Peyer's patch (tissue), 4 donors: ENCODE results near the gene PLAU. TPM values are rescaled to one million over a fixed set of nuclear protein-coding genes. Genes with fewer than 3 reads are reported as not detected.

ENCODE experiments used
- DNase-seq, 3 donors: peaks; one replicate each; pipeline ENCODE4 v3.0.0-alpha.2; 2017 to 2019
- H3K27ac ChIP-seq, 4 donors: fragments of 200-600 bp; sonication (generic); one replicate each; pipeline ENCODE4 v1.5.1; 2016 to 2019
- H3K27me3 ChIP-seq, 2 donors: fragments of 200-600 bp; sonication (generic); one replicate each; pipeline ENCODE4 v1.5.1; 2019
- H3K36me3 ChIP-seq, 3 donors: fragments of 200-600 bp; sonication (generic); one replicate each; pipeline ENCODE4 v1.5.1; 2016 to 2019
- H3K4me1 ChIP-seq, 4 donors: fragments of 200-600 bp; sonication (generic); one replicate each; pipeline ENCODE4 v1.5.1; 2016 to 2019
- H3K4me3 ChIP-seq, 4 donors: fragments of 200-600 bp; sonication (generic); 1 replicate in 3 of 4; 2 replicates in 1 of 4; pipeline ENCODE4 v1.5.1; 2016 to 2019; ENCODE audit warnings: mild to moderate bottlenecking in 1 of 4
- H3K9me3 ChIP-seq, 4 donors: fragments of 200-600 bp; sonication (generic); one replicate each; pipeline ENCODE4 v1.5.1; 2016 to 2019; ENCODE audit warnings: mild to moderate bottlenecking in 1 of 4
- CTCF ChIP-seq, 6 experiments: fragments of 450-650 bp in 4 of 6; fragments of 200-600 bp in 2 of 6; sonication (generic) in 1 of 6; IDR thresholded peaks; one replicate each; pipeline ENCODE4 v1.5.1; 2017 to 2019; ENCODE audit warnings: antibody characterized with exemption in 6 of 6, mild to moderate bottlenecking in 3 of 6, moderate library complexity in 1 of 6
- POLR2A ChIP-seq, 2 donors: fragments of 450-650 bp; IDR thresholded peaks; one replicate each; pipeline ENCODE4 v1.5.1; 2017; ENCODE audit warnings: antibody characterized with exemption in 2 of 2, mild to moderate bottlenecking in 2 of 2, moderate library complexity in 2 of 2
- total RNA-seq, 4 donors: library from RNA; depleted of rRNA; stranded (reverse); fragments of >200 nt; gene quantifications; one replicate each; pipeline ENCODE4 v1.1.0, GENCODE V29; 2016

Gene PLAU
- total RNA-seq, 4 donors from 2014 or later: 0.53 to 6.6 (median 2.7) TPM

GRCh38 chr10:73871295-73872189 is 39.4 kb upstream of the PLAU start:
- peak overlapping the region in 3 of 4 donors; percentile 62 to 83 (median 83) for H3K27ac ChIP-seq
- no peaks in the 10 kb centered on the region for H3K9me3 ChIP-seq
- peaks cover 0 to 43% (median 0%) of the 10 kb centered on the region in 3 donors for H3K36me3 ChIP-seq
- H3K27me3 ChIP-seq: no peaks in the 10 kb centered on the region
- DNase-seq: peak in 2 of 3 donors; percentile 78 to 84
- no peak for TF ChIP-seq POLR2A (IDR thresholded peaks at IDR 0.05)
- TF ChIP-seq CTCF (IDR thresholded peaks at IDR 0.05): no peak
- peaks cover 4 to 80% (median 15%) of the 10 kb centered on the region in 4 donors for H3K4me1 ChIP-seq
- peak overlapping the region in 1 of 4 donors; percentile 100 for H3K4me3 ChIP-seq

DNA sequence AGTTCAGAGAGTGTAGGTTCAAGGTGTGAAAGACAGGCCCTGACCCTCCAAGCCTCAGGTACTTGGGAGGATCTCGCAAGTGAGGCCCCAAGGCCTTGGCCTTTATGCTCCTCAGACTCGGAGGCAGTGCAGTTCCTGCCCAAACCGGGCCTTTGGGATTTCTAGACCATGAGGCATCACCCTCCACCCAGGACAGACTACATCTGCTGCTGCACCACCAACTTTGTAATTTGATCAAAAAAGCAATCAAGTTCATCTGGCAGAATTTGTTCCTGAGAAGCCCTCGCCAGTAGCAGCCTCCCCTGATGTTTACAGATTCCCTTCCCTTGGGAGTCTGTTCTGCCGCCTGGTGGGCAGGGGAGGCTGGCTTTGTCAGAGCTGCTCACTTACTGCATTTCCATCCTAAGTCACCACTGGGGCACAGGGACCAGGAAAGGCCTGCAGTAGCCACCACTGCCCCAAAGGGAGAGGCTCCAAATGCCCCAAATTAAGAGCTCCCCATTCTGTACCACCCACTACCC is 38.7 kb upstream of the PLAU start:
- no peaks in the 10 kb centered on the region for H3K27me3 ChIP-seq
- peak in 2 of 6 experiments; percentile 23 to 34 for TF ChIP-seq CTCF (IDR thresholded peaks at IDR 0.05)
- peak in 1 of 2 donors; percentile 32 for TF ChIP-seq POLR2A (IDR thresholded peaks at IDR 0.05)
- no peaks in the 10 kb centered on the region for H3K9me3 ChIP-seq
- peaks cover 0 to 37% (median 0%) of the 10 kb centered on the region in 3 donors for H3K36me3 ChIP-seq
- peak overlapping the region; percentile 6 to 83 (median 72) for H3K27ac ChIP-seq
- no peak for DNase-seq
- peak overlapping the region in 2 of 4 donors; percentile 93 to 100 for H3K4me3 ChIP-seq
- H3K4me1 ChIP-seq: peaks cover 4 to 73% (median 9%) of the 10 kb centered on the region in 4 donors

- no peak for DNase-seq
- peaks cover 4 to 63% (median 8%) of the 10 kb centered on the region in 4 donors for H3K4me1 ChIP-seq
- no peaks in the 10 kb centered on the region for H3K27me3 ChIP-seq
- TF ChIP-seq CTCF (IDR thresholded peaks at IDR 0.05) (no peak), POLR2A (IDR thresholded peaks at IDR 0.05) (no peak)
- H3K9me3 ChIP-seq: no peaks in the 10 kb centered on the region
- peaks cover 0 to 28% (median 0%) of the 10 kb centered on the region in 3 donors for H3K36me3 ChIP-seq
- H3K4me3 ChIP-seq: peak overlapping the region; percentile 90 to 100 (median 96)
- H3K27ac ChIP-seq: peak overlapping the region; percentile 69 to 92 (median 83)
Observed at GRCh38 chr10:73873142-73873837, 37.6 kb upstream of the PLAU start.

DNA sequence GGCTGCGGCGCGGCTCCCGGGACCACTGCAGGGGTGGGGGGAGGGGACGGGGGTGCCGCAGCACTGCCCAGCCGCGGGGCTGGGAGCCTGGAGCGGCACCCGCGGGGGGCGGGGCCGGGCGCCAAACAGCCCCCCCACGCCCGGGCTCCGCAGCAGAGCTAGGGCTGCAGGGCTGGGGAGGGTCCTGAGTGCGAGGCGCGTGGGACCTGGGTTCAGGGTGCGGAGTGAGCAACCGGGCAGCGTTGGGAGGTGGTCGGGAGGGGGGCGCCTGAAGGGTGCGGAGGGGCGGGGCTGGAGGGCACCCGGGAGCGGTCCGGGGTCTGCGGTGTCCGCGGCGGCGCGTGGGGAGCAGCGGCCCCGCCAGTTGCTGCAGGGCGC is 37.1 kb upstream of the PLAU start:
- H3K4me3 ChIP-seq: peak overlapping the region; percentile 90 to 100 (median 96)
- TF ChIP-seq POLR2A (IDR thresholded peaks at IDR 0.05) (no peak), CTCF (IDR thresholded peaks at IDR 0.05) (no peak)
- H3K4me1 ChIP-seq: peaks cover 4 to 59% (median 8%) of the 10 kb centered on the region in 4 donors
- H3K9me3 ChIP-seq: no peaks in the 10 kb centered on the region
- peak in 2 of 3 donors; percentile 21 to 54 for DNase-seq
- H3K27me3 ChIP-seq: no peaks in the 10 kb centered on the region
- H3K27ac ChIP-seq: peak overlapping the region; percentile 69 to 92 (median 83)
- H3K36me3 ChIP-seq: peaks cover 0 to 24% (median 0%) of the 10 kb centered on the region in 3 donors
